Transverse colon (tissue), 4 donors: ENCODE results near the gene AKT3. TPM values are rescaled to one million over a fixed set of nuclear protein-coding genes. Genes with fewer than 3 reads are reported as not detected.

Experiments
- DNase-seq: peaks from one replicate; pipeline ENCODE4 v3.0.0-alpha.2; 2019
- H3K27ac ChIP-seq, 4 donors: fragments of 200-600 bp; sonication (generic); 2 replicates each; pipeline ENCODE4 v1.5.1; 2016 to 2018; ENCODE audit warnings: inconsistent platforms in 4 of 4
- H3K27me3 ChIP-seq: fragments of 200-600 bp; sonication (generic); 2 replicates; pipeline ENCODE4 v1.5.1; 2017; ENCODE audit warnings: inconsistent platforms
- H3K36me3 ChIP-seq, 4 donors: fragments of 200-600 bp; sonication (generic); 2 replicates each; pipeline ENCODE4 v1.5.1; 2017 to 2019; ENCODE audit warnings: inconsistent platforms in 4 of 4
- H3K4me1 ChIP-seq, 4 donors: fragments of 200-600 bp; sonication (generic); 2 replicates each; pipeline ENCODE4 v1.5.1; 2017 to 2020; ENCODE audit warnings: inconsistent platforms in 4 of 4
- H3K4me3 ChIP-seq, 4 donors: fragments of 200-600 bp; sonication (generic); 1 replicate in 1 of 4; 2 replicates in 3 of 4; pipeline versions ENCODE4 v1.5.1 to v1.6.1; 2017 to 2019; ENCODE audit warnings: inconsistent platforms in 4 of 4
- H3K9me3 ChIP-seq, 2 donors: fragments of 200-600 bp; sonication (generic); 2 replicates each; pipeline ENCODE4 v1.5.1; 2017 to 2019; ENCODE audit warnings: inconsistent platforms in 2 of 2
- EP300 ChIP-seq: sonication (generic); formaldehyde crosslinking; IDR thresholded peaks from one replicate; pipeline ENCODE4 v1.6.1; 2017; ENCODE audit warnings: antibody characterized with exemption, low read depth
- POLR2A ChIP-seq: fragments of 450-650 bp; IDR thresholded peaks from one replicate; pipeline ENCODE4 v1.6.1; 2016; ENCODE audit warnings: antibody characterized with exemption, mild to moderate bottlenecking, moderate library complexity
- POLR2AphosphoS5 ChIP-seq, 3 donors: sonication (generic); formaldehyde crosslinking; IDR thresholded peaks; one replicate each; pipeline ENCODE4 v1.6.1; 2016; ENCODE audit warnings: antibody characterized with exemption in 3 of 3
- WGBS, 2 donors: methylation state at CpG; one replicate each; pipeline ENCODE4 v1.1.5; 2018; ENCODE audit warnings: low coverage in 1 of 2; 5-methylcytosine and 5-hydroxymethylcytosine counted together
- in situ Hi-C, 4 donors: fragments of 200-750 bp; cut with MboI; loops; one replicate each; pipeline versions ENCODE4 v1.15.0 to v1.15.1; 2017; ENCODE audit warnings: low sequenced_read_pairs in 3 of 4, low pct_ligation_motif_present in 1 of 4, low pct_unique_long_range_greater_than_20kb in 1 of 4
- intact Hi-C: fragments of 100-400 bp; cut with DNase I; formaldehyde crosslinking; loops from one replicate; pipeline ENCODE4 v1.15.1; 2023; ENCODE audit warnings: low total_unique reads
- total RNA-seq, 4 donors: library from RNA; depleted of rRNA; stranded (reverse); fragments of >200 nt; gene quantifications; one replicate each; pipeline ENCODE4 v1.1.0, GENCODE V29; 2016
- TF ChIP-seq, protein P1 (sequence below), 5 experiments: fragments of 200-600 bp in 3 of 5; fragments of 450-650 bp in 2 of 5; sonication (generic) in 3 of 5; IDR thresholded peaks; 1 replicate in 2 of 5; 2 replicates in 3 of 5; pipeline ENCODE4 v1.5.1; 2016 to 2017; ENCODE audit warnings: antibody characterized with exemption in 5 of 5, inconsistent platforms in 3 of 5, mild to moderate bottlenecking in 2 of 5, moderate library complexity in 1 of 5

Gene AKT3
- total RNA-seq, 4 donors from 2014 or later = 9.8 to 27.2 (median 19.4) TPM

DNA sequence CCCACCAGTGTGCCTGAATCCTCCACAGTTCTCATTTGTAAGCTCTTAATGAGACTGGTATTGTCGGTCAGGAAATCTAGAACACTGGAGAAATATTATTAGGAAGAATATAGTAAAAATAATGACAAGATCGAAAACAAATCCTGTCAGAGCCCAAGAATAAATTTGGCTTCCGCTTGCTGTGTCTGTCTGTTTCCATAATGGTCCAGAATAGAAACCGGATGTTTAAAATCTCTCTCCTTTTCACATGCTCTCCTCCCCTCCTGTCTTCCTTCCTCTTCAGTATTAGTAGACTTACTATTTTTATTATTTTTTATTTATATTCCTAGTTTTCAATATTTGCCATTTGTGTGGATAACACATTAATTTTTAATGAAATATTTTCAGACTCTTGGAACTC, 406.5 kb downstream of the AKT3 start:
- no peaks in the 10 kb centered on the region for H3K27me3 ChIP-seq
- in situ Hi-C loops = no loop called here
- DNase-seq = no peak
- no peak overlapping the region for H3K27ac ChIP-seq
- no peaks in the 10 kb centered on the region for H3K36me3 ChIP-seq
- intact Hi-C loops = no loop called here
- no peak overlapping the region for H3K4me3 ChIP-seq
- no peaks in the 10 kb centered on the region for H3K9me3 ChIP-seq
- no peaks in the 10 kb centered on the region for H3K4me1 ChIP-seq
- 74% methylated on average over 4 of the region's 4 CpGs for WGBS, 2 donors
- TF ChIP-seq, protein P1, sequence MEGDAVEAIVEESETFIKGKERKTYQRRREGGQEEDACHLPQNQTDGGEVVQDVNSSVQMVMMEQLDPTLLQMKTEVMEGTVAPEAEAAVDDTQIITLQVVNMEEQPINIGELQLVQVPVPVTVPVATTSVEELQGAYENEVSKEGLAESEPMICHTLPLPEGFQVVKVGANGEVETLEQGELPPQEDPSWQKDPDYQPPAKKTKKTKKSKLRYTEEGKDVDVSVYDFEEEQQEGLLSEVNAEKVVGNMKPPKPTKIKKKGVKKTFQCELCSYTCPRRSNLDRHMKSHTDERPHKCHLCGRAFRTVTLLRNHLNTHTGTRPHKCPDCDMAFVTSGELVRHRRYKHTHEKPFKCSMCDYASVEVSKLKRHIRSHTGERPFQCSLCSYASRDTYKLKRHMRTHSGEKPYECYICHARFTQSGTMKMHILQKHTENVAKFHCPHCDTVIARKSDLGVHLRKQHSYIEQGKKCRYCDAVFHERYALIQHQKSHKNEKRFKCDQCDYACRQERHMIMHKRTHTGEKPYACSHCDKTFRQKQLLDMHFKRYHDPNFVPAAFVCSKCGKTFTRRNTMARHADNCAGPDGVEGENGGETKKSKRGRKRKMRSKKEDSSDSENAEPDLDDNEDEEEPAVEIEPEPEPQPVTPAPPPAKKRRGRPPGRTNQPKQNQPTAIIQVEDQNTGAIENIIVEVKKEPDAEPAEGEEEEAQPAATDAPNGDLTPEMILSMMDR (IDR thresholded peaks at IDR 0.05) = no peak
- TF ChIP-seq POLR2A = no peak
- TF ChIP-seq POLR2AphosphoS5 (IDR thresholded peaks at IDR 0.05) = no peak
- TF ChIP-seq EP300 = no peak

DNA sequence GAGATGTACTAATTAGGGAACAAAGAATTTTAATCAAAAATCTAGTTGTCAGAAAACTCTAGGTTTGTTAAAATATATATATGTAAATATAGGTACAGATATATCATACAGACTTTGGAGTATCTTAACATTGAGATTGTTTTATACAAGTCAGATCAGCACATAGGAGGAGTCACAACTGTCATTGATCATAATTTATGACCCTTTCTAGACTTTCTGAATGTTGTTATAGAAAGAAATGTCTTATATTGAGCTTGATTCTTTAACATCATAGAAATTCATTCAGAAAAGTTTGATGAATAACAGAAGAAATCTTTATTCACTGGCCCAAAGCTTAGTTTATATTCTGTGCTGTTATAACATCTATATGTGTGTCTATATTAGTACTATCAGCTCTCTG, 408.4 kb downstream of the AKT3 start:
- Histone ChIP-seq H3K27me3 (no peaks in the 10 kb centered on the region), H3K27ac (no peak overlapping the region), H3K36me3 (no peaks in the 10 kb centered on the region), H3K9me3 (no peaks in the 10 kb centered on the region), H3K4me3 (no peak overlapping the region), H3K4me1 (no peaks in the 10 kb centered on the region)
- intact Hi-C loops = no loop called here
- TF ChIP-seq POLR2AphosphoS5 (IDR thresholded peaks at IDR 0.05) = no peak
- in situ Hi-C loops = no loop called here
- DNase-seq = no peak

DNA sequence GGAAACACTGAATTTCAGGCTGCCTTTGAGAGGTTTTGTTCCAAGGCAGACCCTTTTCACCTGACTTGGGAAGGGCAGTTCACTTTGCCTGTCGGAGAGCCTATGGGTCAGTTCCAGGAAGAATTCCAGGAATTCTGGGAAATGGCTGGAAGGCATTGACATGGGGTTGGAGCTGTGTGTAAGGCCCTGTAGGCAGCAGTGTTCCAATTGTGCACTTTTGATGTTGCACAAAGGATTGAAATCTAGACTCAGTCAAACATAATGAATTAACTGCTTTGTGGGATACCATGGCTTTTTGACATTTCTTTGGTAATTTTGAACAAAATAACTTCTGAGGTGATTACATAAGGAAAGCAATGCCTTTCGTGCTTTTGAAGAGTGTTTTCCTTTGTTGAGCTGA, 409.6 kb downstream of the AKT3 start:
- Histone ChIP-seq H3K27me3 (no peaks in the 10 kb centered on the region), H3K4me3 (no peak overlapping the region), H3K27ac (no peak overlapping the region), H3K36me3 (no peaks in the 10 kb centered on the region), H3K9me3 (no peaks in the 10 kb centered on the region), H3K4me1 (no peaks in the 10 kb centered on the region)
- DNase-seq = no peak
- TF ChIP-seq POLR2AphosphoS5 (IDR thresholded peaks at IDR 0.05) (no peak), EP300 (no peak), POLR2A (no peak)
- TF ChIP-seq, protein P1 (IDR thresholded peaks at IDR 0.05) = no peak
- intact Hi-C loops (no loop called here), in situ Hi-C loops (no loop called here)
- WGBS, 2 donors = 89 to 100% methylated on average over 2 of the region's 2 CpGs

DNA sequence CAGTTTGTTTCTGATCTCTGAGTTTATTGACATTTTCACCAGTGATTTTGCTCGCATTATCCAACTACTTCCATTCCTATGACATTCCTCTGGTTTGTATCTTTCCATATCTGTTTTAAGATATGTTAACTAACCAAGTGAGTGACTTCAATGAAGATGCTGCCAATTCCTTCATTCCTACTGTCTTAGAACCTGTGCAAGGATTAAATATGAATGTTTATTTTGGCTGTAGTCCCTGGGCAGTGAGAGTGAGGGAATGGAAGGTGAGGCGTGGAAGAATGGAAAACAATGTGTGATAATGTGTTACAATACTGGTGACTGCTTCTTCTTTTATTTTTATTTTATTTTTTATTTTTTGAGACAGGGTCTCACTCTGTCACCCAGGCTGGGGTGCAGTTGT, 411.2 kb downstream of the AKT3 start:
- 41 to 86% methylated on average over 1 to 2 of the region's 2 CpGs for WGBS, 2 donors
- intact Hi-C loops = no loop called here
- no peak for TF ChIP-seq POLR2A
- no peak for TF ChIP-seq EP300
- TF ChIP-seq POLR2AphosphoS5 (IDR thresholded peaks at IDR 0.05) = no peak
- TF ChIP-seq, protein P1 (IDR thresholded peaks at IDR 0.05) = no peak
- no peak overlapping the region for H3K27ac ChIP-seq
- no peak for DNase-seq
- in situ Hi-C loops = no loop called here
- no peaks in the 10 kb centered on the region for H3K9me3 ChIP-seq
- no peaks in the 10 kb centered on the region for H3K27me3 ChIP-seq
- no peaks in the 10 kb centered on the region for H3K4me1 ChIP-seq
- H3K36me3 ChIP-seq = no peaks in the 10 kb centered on the region
- no peak overlapping the region for H3K4me3 ChIP-seq

Other genes with a start within 250 kb of the AKT3 start
- 10 to 100 TPM in 3 of 4 donors, 1 to 10 TPM in 1; 4.1 to 32.8 (median 17.7) TPM for gene ZBTB18, start 201.0 kb upstream of the AKT3 start, total RNA-seq